Colonic mucosa (tissue), 4 donors: ENCODE results near the gene CAP1. TPM values are rescaled to one million over a fixed set of nuclear protein-coding genes. Genes with fewer than 3 reads are reported as not detected.

Experiments
- DNase-seq: peaks from one replicate; pipeline ENCODE4 v3.0.0-alpha.2; 2020
- H3K27ac ChIP-seq: fragments of 200-600 bp; one replicate; pipeline ENCODE4 v1.8.0; 2021
- H3K27me3 ChIP-seq: fragments of 200-600 bp; one replicate; pipeline ENCODE4 v1.8.0; 2021
- H3K36me3 ChIP-seq: fragments of 200-600 bp; one replicate; pipeline ENCODE4 v1.8.0; 2021
- H3K4me1 ChIP-seq: fragments of 200-600 bp; one replicate; pipeline ENCODE4 v1.8.0; 2021; ENCODE audit warnings: mild to moderate bottlenecking
- H3K4me3 ChIP-seq: fragments of 200-600 bp; one replicate; pipeline ENCODE4 v1.8.0; 2021
- H3K9ac ChIP-seq, 2 donors: one replicate each; pipeline ENCODE4 v1.7.0; 2013; ENCODE audit warnings: control low read depth in 2 of 2, low read depth in 2 of 2, low read length in 2 of 2
- H3K9me3 ChIP-seq: fragments of 200-600 bp; one replicate; pipeline ENCODE4 v1.8.0; 2021
- CTCF ChIP-seq: fragments of 200-600 bp; IDR thresholded peaks from one replicate; pipeline ENCODE4 v1.8.0; 2022; ENCODE audit warnings: antibody characterized with exemption, mild to moderate bottlenecking
- intact Hi-C: fragments of 100-400 bp; cut with DNase I; formaldehyde crosslinking; loops from one replicate; pipeline ENCODE4 v1.14.1; 2022
- total RNA-seq, 2 donors: library from RNA; stranded (reverse); fragmentation: NEBNext Ultra II Directional in 1 of 2; extraction: Animal tissue kit (Norgen Biotek cat#: 25700) in 1 of 2; gene quantifications; one replicate each; pipeline ENCODE4 v1.2.1, GENCODE V29; 2021
- donor health status: healthy.
- donor health status: DM: no; HTN: no; CAD: no.
- donor health status: DM: no; HTN: no; CAD: no.

The CAP1 gene
- total RNA-seq, 2 donors from 2014 or later: 500 to 548 TPM

- intact Hi-C loops: no loop called here
- Histone ChIP-seq H3K9me3 (no peaks in the 10 kb centered on the region), H3K9ac (no peak overlapping the region), H3K27me3 (no peaks in the 10 kb centered on the region), H3K4me1 (no peaks in the 10 kb centered on the region), H3K36me3 (peaks cover 52% of the 10 kb centered on the region), H3K4me3 (no peak overlapping the region), H3K27ac (no peak overlapping the region)
- no peak for DNase-seq
- TF ChIP-seq CTCF: no peak
Measured at GRCh38 chr1:40067023-40067422, 26.5 kb downstream of the CAP1 start.

- intact Hi-C loops: no loop called here
- H3K36me3 ChIP-seq: peaks cover 46% of the 10 kb centered on the region
Measured at GRCh38 chr1:40067851-40068250, 27.3 kb downstream of the CAP1 start.

DNA sequence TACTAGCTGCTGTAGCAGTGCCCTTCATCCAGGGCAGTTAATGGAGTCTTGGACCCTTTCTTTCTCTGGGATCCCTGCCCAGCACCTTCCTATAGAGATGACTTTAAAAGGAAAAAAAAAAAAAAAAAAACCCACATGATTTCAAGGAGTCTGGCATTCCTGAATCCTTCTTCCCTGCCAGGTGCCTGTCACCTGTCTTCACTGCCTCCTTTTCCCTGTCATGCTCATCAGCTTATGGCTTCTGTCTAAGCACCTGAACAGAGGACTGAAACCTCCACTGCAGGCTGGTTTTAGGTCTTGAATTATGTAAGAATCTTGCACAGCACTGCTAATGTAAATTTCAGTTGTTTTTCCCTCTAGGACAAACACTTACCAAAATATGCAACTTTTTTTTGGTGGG lies 31.6 kb downstream of the CAP1 start:
- intact Hi-C loops: no loop called here
- H3K4me1 ChIP-seq: no peaks in the 10 kb centered on the region
- DNase-seq: no peak
- no peaks in the 10 kb centered on the region for H3K9me3 ChIP-seq
- no peak overlapping the region for H3K4me3 ChIP-seq
- H3K36me3 ChIP-seq: peaks cover 28% of the 10 kb centered on the region
- no peaks in the 10 kb centered on the region for H3K27me3 ChIP-seq
- H3K27ac ChIP-seq: no peak overlapping the region
- TF ChIP-seq CTCF: no peak
- H3K9ac ChIP-seq: no peak overlapping the region

More at GRCh38 chr1:40067851-40068250, 27.3 kb downstream of the CAP1 start:
- H3K27ac ChIP-seq: no peak overlapping the region
- no peak for DNase-seq
- H3K27me3 ChIP-seq: no peaks in the 10 kb centered on the region
- no peaks in the 10 kb centered on the region for H3K9me3 ChIP-seq
- H3K4me3 ChIP-seq: no peak overlapping the region
- TF ChIP-seq CTCF: no peak
- no peak overlapping the region for H3K9ac ChIP-seq
- H3K4me1 ChIP-seq: no peaks in the 10 kb centered on the region

- no peak for TF ChIP-seq CTCF
- H3K27ac ChIP-seq: no peak overlapping the region
- peaks cover 27% of the 10 kb centered on the region for H3K36me3 ChIP-seq
- intact Hi-C loops: no loop called here
- DNase-seq: no peak
- no peak overlapping the region for H3K4me3 ChIP-seq
- H3K9me3 ChIP-seq: no peaks in the 10 kb centered on the region
- H3K9ac ChIP-seq: no peak overlapping the region
- H3K27me3 ChIP-seq: no peaks in the 10 kb centered on the region
- H3K4me1 ChIP-seq: no peaks in the 10 kb centered on the region
Measured at GRCh38 chr1:40073062-40073461, 32.5 kb downstream of the CAP1 start.

DNA sequence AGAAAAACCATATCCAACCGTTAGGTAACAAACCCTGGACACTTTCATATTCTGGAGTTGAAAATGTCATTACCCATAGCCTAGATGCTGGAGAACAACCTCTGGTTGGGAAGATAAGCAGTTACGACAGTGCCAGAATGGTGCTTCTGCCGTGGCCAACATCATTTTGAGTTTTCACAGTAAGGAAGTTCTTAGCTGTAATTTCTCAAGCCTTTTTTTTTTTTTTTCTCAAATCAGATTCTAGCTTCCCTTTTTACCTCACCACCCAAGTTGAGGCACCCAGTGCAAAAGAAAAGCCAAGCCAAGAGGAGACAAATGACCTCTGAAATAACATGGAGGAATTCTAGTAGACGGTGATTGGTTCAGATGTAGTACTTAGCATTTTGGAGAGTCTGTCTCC lies 34.7 kb downstream of the CAP1 start:
- Histone ChIP-seq H3K9ac (no peak overlapping the region), H3K27me3 (no peaks in the 10 kb centered on the region), H3K4me3 (no peak overlapping the region), H3K27ac (no peak overlapping the region), H3K4me1 (no peaks in the 10 kb centered on the region), H3K9me3 (no peaks in the 10 kb centered on the region), H3K36me3 (peaks cover 16% of the 10 kb centered on the region)
- intact Hi-C loops: no loop called here
- no peak for DNase-seq
- no peak for TF ChIP-seq CTCF

DNA sequence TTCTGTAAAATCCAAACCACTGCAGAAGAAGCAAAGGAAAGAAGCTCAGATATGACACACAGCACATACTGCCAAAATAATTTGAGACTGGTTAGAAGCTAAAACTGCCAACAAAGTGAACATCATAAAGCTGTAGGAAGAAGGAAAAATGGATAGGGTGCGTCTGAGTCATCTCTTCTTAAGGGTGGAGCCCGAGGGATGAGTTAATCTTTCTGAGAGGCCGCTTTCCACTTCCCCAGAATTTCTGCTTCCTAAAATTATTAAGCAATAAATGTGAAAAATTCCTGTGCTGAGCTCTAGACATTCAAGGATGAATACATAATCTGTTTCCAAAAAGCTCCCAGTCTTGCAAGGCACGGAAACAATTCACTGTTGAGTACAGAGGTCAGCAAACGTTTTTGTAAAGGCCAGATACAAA lies 36.4 kb downstream of the CAP1 start:
- intact Hi-C loops: no loop called here
- Histone ChIP-seq H3K36me3 (peaks cover 7% of the 10 kb centered on the region), H3K9ac (peak overlapping the region in 1 of 2 donors; percentile 9), H3K9me3 (no peaks in the 10 kb centered on the region), H3K27ac (no peak overlapping the region), H3K27me3 (no peaks in the 10 kb centered on the region), H3K4me1 (no peaks in the 10 kb centered on the region), H3K4me3 (no peak overlapping the region)
- DNase-seq: no peak
- TF ChIP-seq CTCF: no peak
